ENCODE measurements around the gene CACNA1I. TPM values are rescaled to one million over a fixed set of nuclear protein-coding genes. Genes with fewer than 3 reads are reported as not detected.
A peak's percentile ranks its signal among the peaks of the same experiment; 100 is the strongest.

The CACNA1I gene
- total RNA-seq, 1 donor from 2014 or later = 0.11 TPM

DNA sequence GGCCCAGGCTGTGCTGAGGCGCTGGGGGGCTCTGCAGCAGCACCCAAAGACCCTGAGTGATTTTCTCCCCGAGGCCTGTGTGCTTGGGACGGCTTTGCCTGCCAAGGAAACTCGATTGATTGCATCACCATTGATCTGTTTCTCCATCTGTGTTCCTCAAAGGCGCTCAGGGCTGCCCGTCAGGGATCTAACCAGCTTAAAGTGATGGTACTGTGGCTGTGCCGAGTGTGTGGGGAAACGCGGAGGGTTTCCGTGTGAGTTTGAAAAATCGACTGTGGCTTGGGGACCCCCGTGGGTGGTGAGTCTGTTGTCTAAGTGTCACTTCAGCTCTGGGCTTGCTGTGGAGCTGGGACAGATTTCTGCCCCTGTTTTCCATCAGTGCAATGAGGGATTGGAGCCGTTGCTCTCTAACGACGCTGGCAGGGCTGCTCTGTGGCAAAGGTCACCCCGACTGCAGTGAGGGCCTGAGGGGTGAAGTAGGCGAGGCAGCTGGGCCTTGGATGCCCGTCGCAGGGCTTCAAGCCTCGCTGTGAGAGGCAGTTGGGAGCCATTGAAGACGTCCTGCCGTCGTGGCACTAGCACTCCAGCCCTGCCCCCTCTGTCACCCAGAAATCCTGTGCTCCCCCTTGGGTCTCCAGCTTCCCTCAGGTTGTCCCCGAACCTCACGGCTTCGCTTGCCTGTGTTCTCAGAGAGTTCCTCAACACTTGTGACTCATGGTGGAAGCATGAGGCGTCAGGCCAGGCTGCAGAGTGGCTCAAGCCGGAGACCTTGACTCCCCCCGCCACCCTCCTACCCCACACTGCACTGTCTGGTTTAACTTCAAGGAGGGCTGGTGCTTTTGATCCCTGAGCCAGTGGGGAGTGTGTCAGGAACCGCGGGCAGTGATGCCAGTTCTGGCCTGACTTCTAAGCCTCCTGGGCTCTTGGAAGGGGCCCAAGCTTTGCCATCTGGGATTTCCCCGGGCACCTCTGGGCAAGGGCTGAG is 21.8 kb downstream of the CACNA1I start:
- H3K9me3 ChIP-seq (ENCODE audit: insufficient read depth, low read depth, low read length) = no peaks in the 10 kb centered on the region
- H3K36me3 ChIP-seq (ENCODE audit: insufficient read depth, low read length) = no peaks in the 10 kb centered on the region
- H3K4me1 Mint-ChIP-seq (ENCODE audit: low read depth, unreplicated experiment) = peaks cover 21% of the 10 kb centered on the region
- H3K9ac ChIP-seq (ENCODE audit: low read length) = peak overlapping the region; percentile 11
- peak overlapping the region; percentile 53 for H2AFZ ChIP-seq (ENCODE audit: low read depth, low read length)
- H4K20me1 ChIP-seq (ENCODE audit: insufficient read depth, low read length) = no peaks in the 10 kb centered on the region
- H3K4me1 ChIP-seq (ENCODE audit: insufficient read depth, low read length) = peaks cover 19% of the 10 kb centered on the region
- no peaks in the 10 kb centered on the region for H3K79me2 ChIP-seq (ENCODE audit: insufficient read depth, low read length)
- peaks cover 19% of the 10 kb centered on the region for H3K27me3 Mint-ChIP-seq (ENCODE audit: low read depth, unreplicated experiment)
- peak overlapping the region; percentile 55 for H3K27ac Mint-ChIP-seq (ENCODE audit: unreplicated experiment)
- peak overlapping the region; percentile 65 for H3K4me2 ChIP-seq (ENCODE audit: low read length)
- TF ChIP-seq, protein P1, sequence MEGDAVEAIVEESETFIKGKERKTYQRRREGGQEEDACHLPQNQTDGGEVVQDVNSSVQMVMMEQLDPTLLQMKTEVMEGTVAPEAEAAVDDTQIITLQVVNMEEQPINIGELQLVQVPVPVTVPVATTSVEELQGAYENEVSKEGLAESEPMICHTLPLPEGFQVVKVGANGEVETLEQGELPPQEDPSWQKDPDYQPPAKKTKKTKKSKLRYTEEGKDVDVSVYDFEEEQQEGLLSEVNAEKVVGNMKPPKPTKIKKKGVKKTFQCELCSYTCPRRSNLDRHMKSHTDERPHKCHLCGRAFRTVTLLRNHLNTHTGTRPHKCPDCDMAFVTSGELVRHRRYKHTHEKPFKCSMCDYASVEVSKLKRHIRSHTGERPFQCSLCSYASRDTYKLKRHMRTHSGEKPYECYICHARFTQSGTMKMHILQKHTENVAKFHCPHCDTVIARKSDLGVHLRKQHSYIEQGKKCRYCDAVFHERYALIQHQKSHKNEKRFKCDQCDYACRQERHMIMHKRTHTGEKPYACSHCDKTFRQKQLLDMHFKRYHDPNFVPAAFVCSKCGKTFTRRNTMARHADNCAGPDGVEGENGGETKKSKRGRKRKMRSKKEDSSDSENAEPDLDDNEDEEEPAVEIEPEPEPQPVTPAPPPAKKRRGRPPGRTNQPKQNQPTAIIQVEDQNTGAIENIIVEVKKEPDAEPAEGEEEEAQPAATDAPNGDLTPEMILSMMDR (IDR thresholded peaks at IDR 0.05; ENCODE audit: insufficient read depth, low read depth, low read length) = no peak
- no peak for TF ChIP-seq EZH2 (IDR thresholded peaks at IDR 0.05; ENCODE audit: insufficient read depth, low read length)
- H3K27ac ChIP-seq (ENCODE audit: low read depth, low read length) = no peak overlapping the region
- H3K27me3 ChIP-seq (ENCODE audit: insufficient read depth, low read length) = peaks cover 6% of the 10 kb centered on the region
- H3K9me3 Mint-ChIP-seq (ENCODE audit: unreplicated experiment) = no peaks in the 10 kb centered on the region
- peak; percentile 76 for DNase-seq (ENCODE audit: low read depth)
- H3K36me3 Mint-ChIP-seq (ENCODE audit: low read depth, unreplicated experiment) = no peaks in the 10 kb centered on the region
- no peak overlapping the region for H3K4me3 Mint-ChIP-seq (ENCODE audit: unreplicated experiment)
- no peak overlapping the region for H3K4me3 ChIP-seq (ENCODE audit: insufficient read depth, low read depth, low read length)
- FAIRE-seq = peak; percentile 39

DNA sequence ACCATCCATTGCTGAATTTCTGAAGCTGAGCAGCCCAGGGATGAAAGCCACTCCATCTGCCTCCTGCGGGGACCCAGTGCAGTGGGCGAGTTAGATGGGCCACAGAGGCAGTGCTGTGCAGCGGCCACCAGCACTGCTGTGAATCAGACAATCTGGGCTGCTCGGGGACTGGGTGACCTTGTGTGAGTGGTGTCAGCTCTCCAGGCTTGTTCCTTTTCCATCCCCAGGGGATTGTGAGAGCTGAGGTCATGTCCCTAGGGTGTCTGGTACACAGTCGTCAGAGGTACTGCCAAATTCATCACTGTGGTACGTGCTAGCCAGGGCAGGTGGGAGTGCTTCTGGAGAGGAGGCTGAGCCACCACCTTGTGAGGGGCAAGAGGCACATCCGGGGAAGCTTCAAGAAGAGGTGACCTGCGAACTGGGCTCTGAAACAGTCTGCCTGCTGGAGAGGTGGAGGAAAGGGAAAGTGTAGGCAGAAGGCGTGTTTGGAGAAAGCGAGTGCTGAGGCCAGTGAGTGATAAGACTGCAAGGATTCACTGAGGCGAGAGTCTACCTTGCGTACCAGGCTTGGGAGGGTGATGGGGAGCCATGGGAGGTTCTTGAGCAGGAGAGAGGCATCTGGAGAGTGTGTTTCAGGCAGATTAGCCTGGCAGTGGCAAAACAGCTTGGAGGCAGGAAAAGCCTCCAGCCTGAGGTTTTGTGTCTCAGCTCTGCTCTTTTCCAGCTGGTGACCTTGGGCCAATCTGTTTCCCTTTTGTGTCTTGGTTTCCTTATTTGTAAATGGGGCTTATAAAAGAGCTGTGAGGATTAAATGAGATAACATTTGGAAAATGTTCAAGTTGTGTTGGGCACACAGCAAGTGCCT is 22.7 kb downstream of the CACNA1I start:
- Mint-ChIP-seq H3K27ac (ENCODE audit: unreplicated experiment) (peak overlapping the region; percentile 12), H3K27me3 (ENCODE audit: low read depth, unreplicated experiment) (peaks cover 23% of the 10 kb centered on the region), H3K36me3 (ENCODE audit: low read depth, unreplicated experiment) (no peaks in the 10 kb centered on the region), H3K4me3 (ENCODE audit: unreplicated experiment) (no peak overlapping the region), H3K4me1 (ENCODE audit: low read depth, unreplicated experiment) (peaks cover 21% of the 10 kb centered on the region), H3K9me3 (ENCODE audit: unreplicated experiment) (no peaks in the 10 kb centered on the region)
- Histone ChIP-seq H3K4me1 (ENCODE audit: insufficient read depth, low read length) (peaks cover 19% of the 10 kb centered on the region), H3K79me2 (ENCODE audit: insufficient read depth, low read length) (no peaks in the 10 kb centered on the region), H2AFZ (ENCODE audit: low read depth, low read length) (no peak overlapping the region), H3K4me3 (ENCODE audit: insufficient read depth, low read depth, low read length) (no peak overlapping the region), H3K27ac (ENCODE audit: low read depth, low read length) (no peak overlapping the region), H3K4me2 (ENCODE audit: low read length) (peak overlapping the region; percentile 65), H3K9ac (ENCODE audit: low read length) (no peak overlapping the region), H3K36me3 (ENCODE audit: insufficient read depth, low read length) (no peaks in the 10 kb centered on the region), H3K9me3 (ENCODE audit: insufficient read depth, low read depth, low read length) (no peaks in the 10 kb centered on the region), H3K27me3 (ENCODE audit: insufficient read depth, low read length) (peaks cover 12% of the 10 kb centered on the region), H4K20me1 (ENCODE audit: insufficient read depth, low read length) (no peaks in the 10 kb centered on the region)
- FAIRE-seq = no peak
- TF ChIP-seq, protein P1 (IDR thresholded peaks at IDR 0.05; ENCODE audit: insufficient read depth, low read depth, low read length) = no peak
- TF ChIP-seq EZH2 (IDR thresholded peaks at IDR 0.05; ENCODE audit: insufficient read depth, low read length) = no peak
- no peak for DNase-seq (ENCODE audit: low read depth)

Measured in astrocyte (in vitro differentiated cells and primary cell).